HEK293 (cell line): ENCODE data around the gene CPNE2.
"Not testable (repeated sequence)": the region's sequence is repeated elsewhere in the genome, so short reads cannot be mapped to it uniquely, and the experiment has no call there.

ENCODE experiments used
- CTCF ChIA-PET: fragments of 350-600 bp; formaldehyde crosslinking; extraction: SDS; loops from one replicate; lab custom pipeline; 2021; ENCODE audit warnings: antibody characterized with exemption; lab: Yijun Ruan, JAX
- POLR2A ChIA-PET: fragments of 300-600 bp; formaldehyde crosslinking; extraction: SDS; loops from one replicate; lab custom pipeline; 2020; ENCODE audit warnings: antibody characterized with exemption, inconsistent platforms; lab: Yijun Ruan, JAX
- H3K27ac ChIP-seq: fragments of 200-500 bp; sonication (Bioruptor generic); 2 replicates; pipeline ENCODE4 v1.5.1; 2014; ENCODE audit warnings: low read depth, low read length, control low read depth, inconsistent platforms; ENCODE audit errors: extremely low read depth
- H3K36me3 ChIP-seq, 2 experiments: fragments of 200-500 bp in 1 of 2; sonication (Bioruptor generic) in 1 of 2; 1 replicate in 1 of 2; 2 replicates in 1 of 2; pipeline ENCODE4 v1.5.1; 2014 to 2017; ENCODE audit warnings: inconsistent platforms in 2 of 2, low read length in 2 of 2; ENCODE audit not compliant: control insufficient read depth in 2 of 2, insufficient read depth in 1 of 2
- H3K4me1 ChIP-seq: fragments of 200-500 bp; sonication (Bioruptor generic); 2 replicates; pipeline ENCODE4 v1.5.1; 2014; ENCODE audit warnings: mild to moderate bottlenecking, low read length, inconsistent platforms; ENCODE audit not compliant: control insufficient read depth, insufficient read depth
- H3K4me3 ChIP-seq: 2 replicates; pipeline ENCODE4 v1.5.1; 2011; ENCODE audit warnings: low read depth, mild to moderate bottlenecking, control low read depth, low read length, moderate library complexity
- H3K9me3 ChIP-seq: fragments of 200-500 bp; sonication (Bioruptor generic); 2 replicates; pipeline ENCODE4 v1.5.1; 2014; ENCODE audit warnings: low read depth, low read length, inconsistent platforms; ENCODE audit not compliant: control insufficient read depth, insufficient read depth
- BCL11A ChIP-seq: fragments of 450-650 bp; formaldehyde crosslinking; IDR thresholded peaks from 2 replicates; pipeline ENCODE4 v1.5.1; 2016; ENCODE audit warnings: low read depth, missing biosample characterization, missing genetic modification characterization
- EGR2 ChIP-seq: fragments of 450-650 bp; formaldehyde crosslinking; IDR thresholded peaks from 2 replicates; pipeline ENCODE4 v1.5.1; 2016; ENCODE audit warnings: low read depth, missing biosample characterization, missing genetic modification characterization
- HOXC10 ChIP-seq: sonication (generic); formaldehyde crosslinking; IDR thresholded peaks from 2 replicates; pipeline ENCODE4 v1.8.1; 2023; ENCODE audit warnings: mild to moderate bottlenecking, missing genetic modification reagents
- KLF1 ChIP-seq: fragments of 450-650 bp; formaldehyde crosslinking; IDR thresholded peaks from 2 replicates; pipeline ENCODE4 v1.5.1; 2016; ENCODE audit warnings: missing biosample characterization, missing genetic modification characterization
- KLF9 ChIP-seq: fragments of 450-650 bp; formaldehyde crosslinking; IDR thresholded peaks from 2 replicates; pipeline ENCODE4 v1.5.1; 2016; ENCODE audit warnings: missing biosample characterization, missing genetic modification characterization, low read depth
- MEIS1 ChIP-seq: sonication (generic); formaldehyde crosslinking; IDR thresholded peaks from 2 replicates; pipeline ENCODE4 v1.8.1; 2022; ENCODE audit warnings: missing genetic modification reagents, mild to moderate bottlenecking, borderline replicate concordance
- PRDM1 ChIP-seq: fragments of 450-650 bp; formaldehyde crosslinking; IDR thresholded peaks from 2 replicates; pipeline ENCODE4; 2016; ENCODE audit warnings: missing biosample characterization, missing genetic modification characterization
- RBAK ChIP-seq: fragments of 450-650 bp; formaldehyde crosslinking; IDR thresholded peaks from 2 replicates; pipeline ENCODE4 v1.5.1; 2016; ENCODE audit warnings: missing biosample characterization, missing genetic modification characterization
- SCRT2 ChIP-seq: fragments of 450-650 bp; formaldehyde crosslinking; IDR thresholded peaks from 2 replicates; pipeline ENCODE4 v1.5.1; 2016; ENCODE audit warnings: missing biosample characterization, missing genetic modification characterization
- SP3 ChIP-seq: fragments of 450-650 bp; formaldehyde crosslinking; IDR thresholded peaks from 2 replicates; pipeline ENCODE4 v1.5.1; 2016; ENCODE audit warnings: missing biosample characterization, missing genetic modification characterization
- SP7 ChIP-seq: fragments of 450-650 bp; formaldehyde crosslinking; IDR thresholded peaks from 2 replicates; pipeline ENCODE4 v1.5.1; 2016; ENCODE audit warnings: missing biosample characterization, missing genetic modification characterization
- ZBTB20 ChIP-seq: fragments of 450-650 bp; formaldehyde crosslinking; IDR thresholded peaks from 2 replicates; pipeline ENCODE4 v1.5.1; 2016; ENCODE audit warnings: missing biosample characterization, missing genetic modification characterization
- ZEB2 ChIP-seq: fragments of 450-650 bp; formaldehyde crosslinking; IDR thresholded peaks from 2 replicates; pipeline ENCODE4 v1.5.1; 2016; ENCODE audit warnings: missing biosample characterization, missing genetic modification characterization
- ZFHX2 ChIP-seq: fragments of 450-650 bp; formaldehyde crosslinking; conservative IDR thresholded peaks from 2 replicates; pipeline ENCODE4 v1.5.1; 2016; ENCODE audit warnings: missing biosample characterization, missing genetic modification characterization
- ZNF266 ChIP-seq: fragments of 450-650 bp; formaldehyde crosslinking; IDR thresholded peaks from 2 replicates; pipeline ENCODE4 v1.5.1; 2016; ENCODE audit warnings: missing biosample characterization, missing genetic modification characterization, low read depth
- ZNF623 ChIP-seq: fragments of 450-650 bp; formaldehyde crosslinking; IDR thresholded peaks from 2 replicates; pipeline ENCODE4 v1.5.1; 2016; ENCODE audit warnings: missing biosample characterization, missing genetic modification characterization
- ZNF664 ChIP-seq: fragments of 450-650 bp; formaldehyde crosslinking; IDR thresholded peaks from 2 replicates; pipeline ENCODE4 v1.5.1; 2016; ENCODE audit warnings: missing biosample characterization, missing genetic modification characterization
- TF ChIP-seq, protein P1 (sequence below): fragments of 450-650 bp; formaldehyde crosslinking; IDR thresholded peaks from 2 replicates; pipeline ENCODE4 v1.5.1; 2016; ENCODE audit warnings: missing biosample characterization, missing genetic modification characterization
- TF ChIP-seq, protein P2 (sequence below): fragments of 450-650 bp; formaldehyde crosslinking; optimal IDR thresholded peaks from 2 replicates; pipeline ENCODE3; 2016; ENCODE audit warnings: missing biosample characterization, mild to moderate bottlenecking, missing genetic modification characterization
- TF ChIP-seq, protein P3 (sequence below): fragments of 450-650 bp; formaldehyde crosslinking; IDR thresholded peaks from 2 replicates; pipeline ENCODE4 v1.5.1; 2016; ENCODE audit warnings: missing biosample characterization, missing genetic modification characterization

Gene CPNE2

DNA sequence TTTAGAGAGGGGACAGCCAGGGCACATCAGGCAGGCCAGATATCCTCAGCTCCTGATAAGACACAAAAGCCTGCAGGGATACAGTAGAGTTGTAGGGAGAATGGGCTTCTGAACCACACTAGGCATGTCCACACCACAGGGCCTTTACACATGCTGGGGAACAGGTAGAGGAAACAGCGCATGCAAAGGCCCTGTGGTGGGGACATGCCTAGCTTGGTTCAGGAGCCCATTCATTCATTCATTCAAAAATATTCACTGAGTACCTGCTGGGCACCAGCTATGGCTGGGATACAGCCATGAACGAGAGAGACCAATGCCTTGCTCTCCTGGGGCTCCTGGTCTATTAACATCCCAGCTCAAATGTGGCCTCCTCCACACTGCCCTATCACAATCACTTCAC, 4.4 kb downstream of the CPNE2 start:
- Histone ChIP-seq H3K4me3 (no peak overlapping the region), H3K4me1 (no peaks in the 10 kb centered on the region; the same call in 1 of the 2 replicates), H3K36me3 (no peaks in the 10 kb centered on the region), H3K9me3 (no peaks in the 10 kb centered on the region), H3K27ac (no peak overlapping the region)
- peak; percentile 94 for TF ChIP-seq ZNF623 (tag by site-specific recombination)
- no peak for TF ChIP-seq RBAK (tag by site-specific recombination)
- POLR2A ChIA-PET: no interaction called here
- CTCF ChIA-PET: interaction anchor here (0.6 to 2.5 kb wide), 3 partner anchors 13 to 315 kb away, joined by 3 to 18 read pairs (median 3); no protein-coding TSS in a partner anchor

DNA sequence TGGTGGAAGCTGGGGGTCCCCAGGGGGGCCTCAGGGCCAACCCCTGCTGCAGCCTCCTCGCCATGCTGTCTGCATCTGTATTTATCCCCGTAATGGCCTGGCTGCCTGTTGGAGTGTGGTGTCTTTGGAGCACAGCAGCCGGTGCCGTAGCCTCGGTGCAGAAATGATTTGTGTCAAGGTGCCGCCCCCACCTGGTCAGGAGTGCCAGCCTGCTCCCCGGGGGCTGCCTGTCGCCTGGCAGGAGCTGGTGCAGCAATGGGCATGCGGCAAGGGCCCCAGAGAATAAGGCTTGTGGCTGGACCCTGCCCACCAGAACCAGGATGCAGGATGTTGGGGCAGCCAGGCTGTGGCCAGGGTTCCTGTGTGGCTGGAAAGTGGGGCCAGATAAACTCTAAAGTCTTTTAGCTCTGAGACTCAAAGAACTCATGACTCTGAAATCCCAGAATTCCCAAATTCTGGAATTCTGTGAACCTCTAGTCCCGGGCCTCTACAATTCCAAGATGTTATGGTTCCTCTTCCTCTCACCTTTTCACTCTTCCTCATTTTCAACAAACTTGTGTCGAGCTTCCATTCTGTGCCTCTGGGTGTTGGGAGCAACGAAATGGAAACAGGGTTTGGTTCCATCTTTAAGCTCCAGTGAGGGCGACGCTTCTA, 5.9 kb downstream of the CPNE2 start:
- TF ChIP-seq, protein P1, sequence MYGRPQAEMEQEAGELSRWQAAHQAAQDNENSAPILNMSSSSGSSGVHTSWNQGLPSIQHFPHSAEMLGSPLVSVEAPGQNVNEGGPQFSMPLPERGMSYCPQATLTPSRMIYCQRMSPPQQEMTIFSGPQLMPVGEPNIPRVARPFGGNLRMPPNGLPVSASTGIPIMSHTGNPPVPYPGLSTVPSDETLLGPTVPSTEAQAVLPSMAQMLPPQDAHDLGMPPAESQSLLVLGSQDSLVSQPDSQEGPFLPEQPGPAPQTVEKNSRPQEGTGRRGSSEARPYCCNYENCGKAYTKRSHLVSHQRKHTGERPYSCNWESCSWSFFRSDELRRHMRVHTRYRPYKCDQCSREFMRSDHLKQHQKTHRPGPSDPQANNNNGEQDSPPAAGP (tag by site-specific recombination): no peak
- TF ChIP-seq, protein P2, sequence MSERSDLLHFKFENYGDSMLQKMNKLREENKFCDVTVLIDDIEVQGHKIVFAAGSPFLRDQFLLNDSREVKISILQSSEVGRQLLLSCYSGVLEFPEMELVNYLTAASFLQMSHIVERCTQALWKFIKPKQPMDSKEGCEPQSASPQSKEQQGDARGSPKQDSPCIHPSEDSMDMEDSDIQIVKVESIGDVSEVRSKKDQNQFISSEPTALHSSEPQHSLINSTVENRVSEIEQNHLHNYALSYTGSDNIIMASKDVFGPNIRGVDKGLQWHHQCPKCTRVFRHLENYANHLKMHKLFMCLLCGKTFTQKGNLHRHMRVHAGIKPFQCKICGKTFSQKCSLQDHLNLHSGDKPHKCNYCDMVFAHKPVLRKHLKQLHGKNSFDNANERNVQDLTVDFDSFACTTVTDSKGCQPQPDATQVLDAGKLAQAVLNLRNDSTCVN: no peak
- TF ChIP-seq SCRT2 (tag by site-specific recombination): 0 out of 2 replicates have a peak, but pooled peaks have one; percentile 9
- no peak for TF ChIP-seq HOXC10
- peak; percentile 51; the same call in 1 of the 2 replicates for TF ChIP-seq ZBTB20 (tag by site-specific recombination)
- TF ChIP-seq, protein P3, sequence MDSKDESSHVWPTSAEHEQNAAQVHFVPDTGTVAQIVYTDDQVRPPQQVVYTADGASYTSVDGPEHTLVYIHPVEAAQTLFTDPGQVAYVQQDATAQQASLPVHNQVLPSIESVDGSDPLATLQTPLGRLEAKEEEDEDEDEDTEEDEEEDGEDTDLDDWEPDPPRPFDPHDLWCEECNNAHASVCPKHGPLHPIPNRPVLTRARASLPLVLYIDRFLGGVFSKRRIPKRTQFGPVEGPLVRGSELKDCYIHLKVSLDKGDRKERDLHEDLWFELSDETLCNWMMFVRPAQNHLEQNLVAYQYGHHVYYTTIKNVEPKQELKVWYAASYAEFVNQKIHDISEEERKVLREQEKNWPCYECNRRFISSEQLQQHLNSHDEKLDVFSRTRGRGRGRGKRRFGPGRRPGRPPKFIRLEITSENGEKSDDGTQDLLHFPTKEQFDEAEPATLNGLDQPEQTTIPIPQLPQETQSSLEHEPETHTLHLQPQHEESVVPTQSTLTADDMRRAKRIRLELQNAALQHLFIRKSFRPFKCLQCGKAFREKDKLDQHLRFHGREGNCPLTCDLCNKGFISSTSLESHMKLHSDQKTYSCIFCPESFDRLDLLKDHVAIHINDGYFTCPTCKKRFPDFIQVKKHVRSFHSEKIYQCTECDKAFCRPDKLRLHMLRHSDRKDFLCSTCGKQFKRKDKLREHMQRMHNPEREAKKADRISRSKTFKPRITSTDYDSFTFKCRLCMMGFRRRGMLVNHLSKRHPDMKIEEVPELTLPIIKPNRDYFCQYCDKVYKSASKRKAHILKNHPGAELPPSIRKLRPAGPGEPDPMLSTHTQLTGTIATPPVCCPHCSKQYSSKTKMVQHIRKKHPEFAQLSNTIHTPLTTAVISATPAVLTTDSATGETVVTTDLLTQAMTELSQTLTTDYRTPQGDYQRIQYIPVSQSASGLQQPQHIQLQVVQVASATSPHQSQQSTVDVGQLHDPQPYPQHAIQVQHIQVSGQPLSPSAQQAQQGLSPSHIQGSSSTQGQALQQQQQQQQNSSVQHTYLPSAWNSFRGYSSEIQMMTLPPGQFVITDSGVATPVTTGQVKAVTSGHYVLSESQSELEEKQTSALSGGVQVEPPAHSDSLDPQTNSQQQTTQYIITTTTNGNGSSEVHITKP (tag by site-specific recombination): no peak
- TF ChIP-seq ZEB2 (tag by site-specific recombination): no peak
- no peak for TF ChIP-seq ZNF266
- TF ChIP-seq MEIS1 (CRISPR knock-in tag): no peak
- H3K4me1 ChIP-seq: no peaks in the 10 kb centered on the region
- no peak overlapping the region for H3K4me3 ChIP-seq
- H3K27ac ChIP-seq: no peak overlapping the region
- CTCF ChIA-PET: interaction anchor here (0.7 to 2.5 kb wide), 2 partner anchors 12 to 14 kb away, joined by 3 to 18 read pairs; no protein-coding TSS in a partner anchor
- no peaks in the 10 kb centered on the region for H3K9me3 ChIP-seq
- POLR2A ChIA-PET: no interaction called here
- H3K36me3 ChIP-seq: no peaks in the 10 kb centered on the region

DNA sequence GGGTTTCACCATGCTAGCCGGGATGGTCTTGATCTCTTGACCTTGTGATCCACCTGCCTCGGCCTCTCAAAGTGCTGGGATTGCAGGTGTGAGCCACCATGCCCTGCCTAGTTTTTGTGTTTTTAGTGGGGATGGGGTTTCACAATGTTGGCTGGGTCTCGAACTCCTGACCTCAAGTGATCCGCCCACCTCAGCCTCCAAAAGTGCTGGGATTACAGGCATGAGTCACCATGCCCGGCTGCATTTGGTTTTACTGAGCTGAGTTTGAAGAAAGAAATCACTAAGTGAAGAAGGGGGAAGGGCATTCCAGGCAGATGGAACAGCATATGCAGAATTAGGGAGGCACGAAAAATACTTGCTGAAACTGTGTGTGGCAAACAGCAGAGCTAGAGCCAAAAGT, 7.6 kb downstream of the CPNE2 start:
- H3K27ac ChIP-seq, H3K4me1 ChIP-seq, POLR2A ChIA-PET, H3K9me3 ChIP-seq, H3K4me3 ChIP-seq, H3K36me3 ChIP-seq: not testable (repeated sequence)
- CTCF ChIA-PET: interaction anchor here (0.6 to 5.0 kb wide), 3 partner anchors 8 to 763 kb away, joined by 4 to 24 read pairs (median 13); partner anchors contain the start of gene CPNE2
- peak; percentile 56 for TF ChIP-seq KLF1
- peak; percentile 63; the same call in 1 of the 2 replicates for TF ChIP-seq BCL11A (tag by site-specific recombination)
- TF ChIP-seq PRDM1 (tag by site-specific recombination): peak; percentile 55
- 0 out of 2 replicates have a peak, but pooled peaks have one; percentile 15 for TF ChIP-seq ZEB2 (tag by site-specific recombination)
- TF ChIP-seq EGR2 (tag by site-specific recombination): peak; percentile 43; the same call in 1 of the 2 replicates
- 0 out of 2 replicates have a peak, but pooled peaks have one; percentile 23 for TF ChIP-seq SP3 (tag by site-specific recombination)
- peak; percentile 65 for TF ChIP-seq KLF9 (tag by site-specific recombination)
- TF ChIP-seq ZNF664: peak; percentile 46; the same call in 1 of the 2 replicates
- peak; percentile 77 for TF ChIP-seq ZFHX2 (tag by site-specific recombination)
- TF ChIP-seq SP7 (tag by site-specific recombination): peak; percentile 73
